ENCODE measurements around the gene SLC6A3. TPM values are rescaled to one million over a fixed set of nuclear protein-coding genes. Genes with fewer than 3 reads are reported as not detected.

The SLC6A3 gene
- total RNA-seq, 1 experiment from 2014 or later, result 0.74 TPM

DNA sequence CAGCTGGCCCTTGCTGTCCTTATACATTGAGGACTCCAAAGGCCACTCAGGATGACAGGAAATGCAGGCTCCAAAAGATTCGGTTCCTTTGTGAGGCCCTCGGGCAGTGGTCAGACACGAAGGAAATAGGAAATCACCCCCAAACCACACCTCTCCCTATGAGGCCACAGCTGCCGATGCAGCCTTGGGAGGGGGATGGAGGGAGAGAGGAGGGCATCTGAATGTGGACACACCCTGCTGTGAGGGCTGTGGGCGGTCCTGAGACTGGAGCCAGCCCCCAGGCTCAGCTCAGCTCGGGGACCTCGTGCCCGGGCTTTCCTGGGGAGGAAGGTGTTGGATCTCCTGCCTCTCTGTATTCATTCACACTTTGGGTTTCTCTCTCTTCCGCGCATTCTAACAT, 97.7 kb downstream of the SLC6A3 start (continued):
- TF ChIP-seq, protein P1, sequence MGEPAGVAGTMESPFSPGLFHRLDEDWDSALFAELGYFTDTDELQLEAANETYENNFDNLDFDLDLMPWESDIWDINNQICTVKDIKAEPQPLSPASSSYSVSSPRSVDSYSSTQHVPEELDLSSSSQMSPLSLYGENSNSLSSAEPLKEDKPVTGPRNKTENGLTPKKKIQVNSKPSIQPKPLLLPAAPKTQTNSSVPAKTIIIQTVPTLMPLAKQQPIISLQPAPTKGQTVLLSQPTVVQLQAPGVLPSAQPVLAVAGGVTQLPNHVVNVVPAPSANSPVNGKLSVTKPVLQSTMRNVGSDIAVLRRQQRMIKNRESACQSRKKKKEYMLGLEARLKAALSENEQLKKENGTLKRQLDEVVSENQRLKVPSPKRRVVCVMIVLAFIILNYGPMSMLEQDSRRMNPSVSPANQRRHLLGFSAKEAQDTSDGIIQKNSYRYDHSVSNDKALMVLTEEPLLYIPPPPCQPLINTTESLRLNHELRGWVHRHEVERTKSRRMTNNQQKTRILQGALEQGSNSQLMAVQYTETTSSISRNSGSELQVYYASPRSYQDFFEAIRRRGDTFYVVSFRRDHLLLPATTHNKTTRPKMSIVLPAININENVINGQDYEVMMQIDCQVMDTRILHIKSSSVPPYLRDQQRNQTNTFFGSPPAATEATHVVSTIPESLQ (CRISPR knock-in tag; IDR thresholded peaks at IDR 0.05), result no peak
- no peak for TF ChIP-seq RELA (CRISPR knock-in tag; IDR thresholded peaks at IDR 0.05; ENCODE audit: borderline replicate concordance)

DNA sequence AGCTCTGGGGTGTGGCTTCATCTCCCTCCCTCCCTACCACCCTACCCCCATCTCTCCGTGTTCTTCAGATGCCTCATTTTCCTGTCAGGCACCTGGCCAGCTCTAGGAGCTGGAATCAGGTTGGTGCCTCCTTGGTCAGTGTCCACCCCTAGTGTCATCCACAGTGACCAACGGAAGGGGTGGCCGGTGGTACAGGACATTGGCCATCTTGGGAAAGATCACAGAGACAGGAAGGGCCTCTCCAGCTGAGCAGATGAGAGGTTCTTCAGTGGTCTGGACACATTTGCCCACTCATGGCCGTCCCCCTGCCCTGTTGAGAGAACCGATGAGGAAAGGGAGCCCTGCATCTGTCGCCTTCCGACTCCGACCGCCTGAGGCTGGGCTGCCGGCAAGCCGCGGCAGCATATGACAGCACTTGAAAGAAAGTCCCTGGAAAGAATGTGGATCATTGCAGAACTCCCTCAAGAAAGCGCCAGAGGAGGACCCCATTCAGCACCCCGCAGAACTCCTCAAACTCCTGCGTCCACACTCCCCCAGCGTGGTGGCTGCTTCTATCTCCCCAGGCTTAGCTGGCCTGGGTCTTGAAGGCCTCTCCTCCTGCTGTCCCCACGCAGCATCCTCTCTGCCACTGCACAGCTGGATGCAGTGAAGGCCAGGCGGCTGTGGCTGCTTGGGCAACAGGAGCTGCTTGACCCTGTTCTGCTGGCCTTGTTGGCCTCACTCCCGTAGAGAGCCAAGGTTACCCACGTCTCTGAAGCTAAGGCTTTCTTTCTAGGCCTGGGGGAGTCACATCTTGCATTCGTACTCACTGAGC, 98.4 kb downstream of the SLC6A3 start:
- DNase-seq (ENCODE audit: low spot score), result no peak
- H3K27me3 Mint-ChIP-seq (ENCODE audit: low read depth), result no peaks in the 10 kb centered on the region; the same call in 1 of the 2 replicates
- ATAC-seq, result no peak
- POLR2A ChIA-PET, result no interaction called here
- TF ChIP-seq, protein P2, sequence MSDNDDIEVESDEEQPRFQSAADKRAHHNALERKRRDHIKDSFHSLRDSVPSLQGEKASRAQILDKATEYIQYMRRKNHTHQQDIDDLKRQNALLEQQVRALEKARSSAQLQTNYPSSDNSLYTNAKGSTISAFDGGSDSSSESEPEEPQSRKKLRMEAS (CRISPR knock-in tag; IDR thresholded peaks at IDR 0.05), result no peak
- TF ChIP-seq ZNF263 (CRISPR knock-in tag; IDR thresholded peaks at IDR 0.05; ENCODE audit: low read depth), result no peak
- TF ChIP-seq, protein P3, sequence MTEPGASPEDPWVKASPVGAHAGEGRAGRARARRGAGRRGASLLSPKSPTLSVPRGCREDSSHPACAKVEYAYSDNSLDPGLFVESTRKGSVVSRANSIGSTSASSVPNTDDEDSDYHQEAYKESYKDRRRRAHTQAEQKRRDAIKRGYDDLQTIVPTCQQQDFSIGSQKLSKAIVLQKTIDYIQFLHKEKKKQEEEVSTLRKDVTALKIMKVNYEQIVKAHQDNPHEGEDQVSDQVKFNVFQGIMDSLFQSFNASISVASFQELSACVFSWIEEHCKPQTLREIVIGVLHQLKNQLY (CRISPR knock-in tag; IDR thresholded peaks at IDR 0.05), result no peak
- no peak overlapping the region for H3K27ac Mint-ChIP-seq
- peaks cover 17% of the 10 kb centered on the region for H3K4me1 Mint-ChIP-seq
- H3K36me3 Mint-ChIP-seq, result peaks cover 14% of the 10 kb centered on the region
- peak overlapping the region; percentile 70 for H3K4me3 Mint-ChIP-seq
- no peaks in the 10 kb centered on the region for H3K9me3 Mint-ChIP-seq
- CTCF ChIA-PET, result no interaction called here

DNA sequence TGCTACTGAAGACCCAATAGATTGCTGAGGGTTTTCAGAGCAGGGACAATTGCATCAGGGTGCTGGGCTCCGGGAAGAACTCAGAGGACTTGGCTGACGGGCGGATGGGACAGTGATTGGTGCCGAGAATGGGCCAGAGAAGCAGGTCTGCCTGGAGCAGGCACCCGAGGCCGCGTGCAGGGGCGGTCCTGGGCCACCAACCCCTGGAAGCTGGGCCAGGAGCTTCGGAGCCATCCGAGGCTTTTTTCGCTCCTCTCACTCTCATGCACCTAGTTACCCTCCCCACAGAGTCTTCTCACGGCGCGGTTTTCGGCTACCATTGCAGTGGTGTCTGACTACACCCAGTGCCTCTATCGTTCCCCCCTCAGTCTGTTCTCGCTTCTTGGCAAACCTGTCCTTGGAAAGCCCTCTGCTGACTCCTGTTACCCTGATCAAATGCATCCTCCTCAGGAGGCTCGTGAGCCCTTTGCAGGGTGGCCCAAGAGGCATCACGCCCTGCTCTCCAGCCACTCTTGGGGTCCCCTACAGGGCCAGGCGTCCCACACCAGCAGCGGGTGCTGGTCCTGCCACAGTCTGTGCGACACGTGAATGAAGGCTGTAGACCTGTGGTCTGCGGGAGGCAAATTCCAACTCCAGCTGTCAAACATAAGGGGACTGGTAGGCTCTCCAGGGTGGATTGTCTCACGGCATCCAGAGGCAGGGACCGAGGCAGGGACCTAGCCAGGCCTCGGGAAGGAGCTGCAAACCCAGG, 99.2 kb downstream of the SLC6A3 start:
- H3K4me3 Mint-ChIP-seq, result peak overlapping the region; percentile 70
- CTCF ChIA-PET, result interaction anchor here (1.2 to 2.1 kb wide), 2 partner anchors 122 to 299 kb away, joined by 3 to 9 read pairs; no protein-coding TSS in a partner anchor
- H3K27ac Mint-ChIP-seq, result no peak overlapping the region
- ATAC-seq (no peak), DNase-seq (ENCODE audit: low spot score) (no peak)
- peaks cover 20% of the 10 kb centered on the region for H3K36me3 Mint-ChIP-seq
- H3K9me3 Mint-ChIP-seq, result no peaks in the 10 kb centered on the region
- H3K27me3 Mint-ChIP-seq (ENCODE audit: low read depth), result no peaks in the 10 kb centered on the region; the same call in 1 of the 2 replicates
- peaks cover 17% of the 10 kb centered on the region for H3K4me1 Mint-ChIP-seq
- POLR2A ChIA-PET, result no interaction called here
- no peak for TF ChIP-seq MYBL2 (CRISPR knock-in tag; IDR thresholded peaks at IDR 0.05)
- TF ChIP-seq ZNF423 (CRISPR knock-in tag; IDR thresholded peaks at IDR 0.05), result no peak
- TF ChIP-seq, protein P4, sequence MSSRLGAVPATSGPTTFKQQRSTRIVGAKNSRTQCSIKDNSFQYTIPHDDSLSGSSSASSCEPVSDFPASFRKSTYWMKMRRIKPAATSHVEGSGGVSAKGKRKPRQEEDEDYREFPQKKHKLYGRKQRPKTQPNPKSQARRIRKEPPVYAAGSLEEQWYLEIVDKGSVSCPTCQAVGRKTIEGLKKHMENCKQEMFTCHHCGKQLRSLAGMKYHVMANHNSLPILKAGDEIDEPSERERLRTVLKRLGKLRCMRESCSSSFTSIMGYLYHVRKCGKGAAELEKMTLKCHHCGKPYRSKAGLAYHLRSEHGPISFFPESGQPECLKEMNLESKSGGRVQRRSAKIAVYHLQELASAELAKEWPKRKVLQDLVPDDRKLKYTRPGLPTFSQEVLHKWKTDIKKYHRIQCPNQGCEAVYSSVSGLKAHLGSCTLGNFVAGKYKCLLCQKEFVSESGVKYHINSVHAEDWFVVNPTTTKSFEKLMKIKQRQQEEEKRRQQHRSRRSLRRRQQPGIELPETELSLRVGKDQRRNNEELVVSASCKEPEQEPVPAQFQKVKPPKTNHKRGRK (CRISPR knock-in tag; IDR thresholded peaks at IDR 0.05; ENCODE audit: borderline replicate concordance), result no peak
- TF ChIP-seq ELF4 (CRISPR knock-in tag; IDR thresholded peaks at IDR 0.05; ENCODE audit: low read depth), result no peak
- TF ChIP-seq CREM (CRISPR knock-in tag; IDR thresholded peaks at IDR 0.05), result no peak
- no peak for TF ChIP-seq TP53 (CRISPR knock-in tag; IDR thresholded peaks at IDR 0.05)
- no peak for TF ChIP-seq RELA (CRISPR knock-in tag; IDR thresholded peaks at IDR 0.05; ENCODE audit: borderline replicate concordance)
- no peak for TF ChIP-seq FOXK1 (CRISPR knock-in tag; IDR thresholded peaks at IDR 0.05)
- no peak for TF ChIP-seq NFYB (CRISPR knock-in tag; conservative IDR thresholded peaks at IDR 0.05; ENCODE audit: low read depth)
- TF ChIP-seq ZNF317 (CRISPR knock-in tag; IDR thresholded peaks at IDR 0.05; ENCODE audit: borderline replicate concordance, low read depth), result no peak
- TF ChIP-seq, protein P5, sequence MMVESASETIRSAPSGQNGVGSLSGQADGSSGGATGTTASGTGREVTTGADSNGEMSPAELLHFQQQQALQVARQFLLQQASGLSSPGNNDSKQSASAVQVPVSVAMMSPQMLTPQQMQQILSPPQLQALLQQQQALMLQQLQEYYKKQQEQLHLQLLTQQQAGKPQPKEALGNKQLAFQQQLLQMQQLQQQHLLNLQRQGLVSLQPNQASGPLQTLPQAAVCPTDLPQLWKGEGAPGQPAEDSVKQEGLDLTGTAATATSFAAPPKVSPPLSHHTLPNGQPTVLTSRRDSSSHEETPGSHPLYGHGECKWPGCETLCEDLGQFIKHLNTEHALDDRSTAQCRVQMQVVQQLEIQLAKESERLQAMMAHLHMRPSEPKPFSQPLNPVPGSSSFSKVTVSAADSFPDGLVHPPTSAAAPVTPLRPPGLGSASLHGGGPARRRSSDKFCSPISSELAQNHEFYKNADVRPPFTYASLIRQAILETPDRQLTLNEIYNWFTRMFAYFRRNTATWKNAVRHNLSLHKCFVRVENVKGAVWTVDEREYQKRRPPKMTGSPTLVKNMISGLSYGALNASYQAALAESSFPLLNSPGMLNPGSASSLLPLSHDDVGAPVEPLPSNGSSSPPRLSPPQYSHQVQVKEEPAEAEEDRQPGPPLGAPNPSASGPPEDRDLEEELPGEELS (CRISPR knock-in tag; IDR thresholded peaks at IDR 0.05), result no peak
- TF ChIP-seq ZNF121 (CRISPR knock-in tag; IDR thresholded peaks at IDR 0.05), result no peak
- no peak for TF ChIP-seq SP1 (CRISPR knock-in tag; conservative IDR thresholded peaks at IDR 0.05)
- TF ChIP-seq SMAD4 (CRISPR knock-in tag; IDR thresholded peaks at IDR 0.05), result no peak
- TF ChIP-seq ZNF416 (CRISPR knock-in tag; IDR thresholded peaks at IDR 0.05), result no peak
- TF ChIP-seq SMAD3 (CRISPR knock-in tag; IDR thresholded peaks at IDR 0.05; ENCODE audit: borderline replicate concordance), result no peak
- TF ChIP-seq, protein P6, sequence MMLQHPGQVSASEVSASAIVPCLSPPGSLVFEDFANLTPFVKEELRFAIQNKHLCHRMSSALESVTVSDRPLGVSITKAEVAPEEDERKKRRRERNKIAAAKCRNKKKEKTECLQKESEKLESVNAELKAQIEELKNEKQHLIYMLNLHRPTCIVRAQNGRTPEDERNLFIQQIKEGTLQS (CRISPR knock-in tag; conservative IDR thresholded peaks at IDR 0.05), result no peak
- TF ChIP-seq EMX1 (CRISPR knock-in tag; IDR thresholded peaks at IDR 0.05), result no peak
